ENCODE data around the gene FAM83C. TPM values are rescaled to one million over a fixed set of nuclear protein-coding genes. Genes with fewer than 3 reads are reported as not detected.

FAM83C gene
- total and polyA plus RNA-seq, 7 donors: under 0.01 to 0.03 TPM; not detected in 5

DNA sequence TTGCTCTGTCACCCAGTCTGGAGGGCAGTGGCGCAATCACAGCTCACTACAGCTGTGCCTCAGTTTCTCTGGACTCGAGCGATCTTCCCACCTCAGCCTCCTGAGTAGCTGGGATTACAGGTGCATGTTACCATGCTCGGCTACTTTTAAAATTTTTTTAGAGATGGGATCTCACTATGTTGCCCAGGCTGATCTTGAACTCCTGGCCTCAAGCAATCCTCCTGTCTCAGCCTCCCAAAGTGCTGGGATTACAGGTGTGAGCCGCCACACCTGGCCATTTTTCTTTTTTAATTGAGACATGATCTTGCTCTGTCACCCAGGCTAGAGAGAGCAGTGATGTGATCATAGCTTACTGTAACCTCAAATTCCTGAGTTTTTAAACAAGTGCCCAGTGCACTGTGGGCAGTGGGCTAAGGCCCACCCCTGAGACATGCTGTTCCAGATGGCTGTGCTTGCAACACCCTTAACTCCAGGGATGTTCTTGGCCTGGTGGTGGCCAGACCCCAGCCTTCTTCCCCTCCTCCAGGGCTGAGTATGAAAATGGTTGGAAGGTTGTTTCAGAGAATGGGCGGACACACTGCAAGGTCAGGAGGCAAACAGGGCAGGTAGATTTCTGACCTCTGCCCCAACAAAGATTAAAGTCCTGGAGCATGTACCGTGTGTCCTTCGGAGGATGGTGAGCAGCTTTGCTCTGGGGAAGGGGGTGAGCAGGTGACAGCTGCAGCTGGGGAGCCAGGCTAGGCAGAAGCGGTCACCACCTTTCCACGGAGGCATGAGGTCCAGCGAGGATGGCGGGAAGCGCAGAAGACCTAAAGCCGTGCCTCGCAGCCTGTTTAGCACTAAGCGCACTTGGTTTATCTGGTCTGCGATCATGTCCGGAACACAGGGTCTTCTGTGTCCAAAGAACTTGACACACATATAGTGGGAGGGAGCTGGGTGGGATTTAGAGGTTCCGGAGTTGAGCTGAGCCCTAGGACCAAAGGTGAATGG is 1.4 kb upstream of the FAM83C start:
- Histone ChIP-seq H3K36me3 (no peaks in the 10 kb centered on the region), H3K9me3 (no peaks in the 10 kb centered on the region), H3K4me1 (no peaks in the 10 kb centered on the region), H3K27ac (no peak overlapping the region), H3K27me3 (peaks cover 0 to 4% (median 0%) of the 10 kb centered on the region in 3 donors), H3K4me3 (no peak overlapping the region)
- DNase-seq: no peak
- intact Hi-C loops (cut with DNase I): no loop called here
- TF ChIP-seq POLR2AphosphoS5 (IDR thresholded peaks at IDR 0.05) (no peak), CTCF (IDR thresholded peaks at IDR 0.05) (no peak), EP300 (IDR thresholded peaks at IDR 0.05) (no peak), POLR2A (IDR thresholded peaks at IDR 0.05) (no peak)
- WGBS, 2 donors: 91 to 94% methylated on average over 19 of the region's 19 CpGs

DNA sequence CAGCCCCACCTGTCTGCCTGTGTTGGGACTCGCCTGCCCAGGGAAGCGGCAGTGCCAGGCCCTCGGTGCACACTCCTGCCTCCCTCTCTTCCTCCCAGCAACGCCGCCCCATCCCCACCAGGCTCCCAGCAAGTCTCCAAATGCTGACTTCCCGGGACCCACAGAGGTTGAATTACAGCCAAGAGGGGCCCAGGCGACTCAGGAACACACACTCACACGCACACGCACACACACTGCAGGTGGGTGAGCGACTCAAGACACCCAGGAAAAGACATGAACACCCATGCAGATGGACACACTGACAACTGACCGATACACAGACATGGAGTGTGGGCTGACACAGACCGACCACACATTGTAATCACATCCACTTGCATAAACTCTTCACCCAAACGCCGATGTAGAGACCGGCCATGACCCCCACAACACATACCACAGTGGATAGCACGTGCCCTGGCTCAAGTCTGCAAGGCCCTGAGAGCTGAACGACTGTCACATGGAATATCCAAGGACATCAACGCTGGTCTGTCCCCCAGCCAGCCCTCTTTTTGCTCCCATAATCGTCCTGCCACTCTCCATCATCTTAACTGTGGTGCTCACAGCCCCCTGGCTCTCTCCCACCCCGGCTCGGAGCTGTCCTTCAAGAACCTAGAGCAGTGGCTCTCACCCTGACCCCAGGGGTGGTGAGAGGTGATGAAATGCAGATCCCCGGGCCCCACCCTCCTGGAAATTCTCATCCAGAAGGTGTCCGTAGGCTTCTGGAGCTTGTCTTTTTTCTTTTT is 470 bp upstream of the FAM83C start:
- 81 to 82% methylated on average over 23 of the region's 23 CpGs for WGBS, 2 donors
- TF ChIP-seq CTCF (IDR thresholded peaks at IDR 0.05): no peak
- no peak for TF ChIP-seq EP300 (IDR thresholded peaks at IDR 0.05)
- no peak for TF ChIP-seq POLR2AphosphoS5 (IDR thresholded peaks at IDR 0.05)
- TF ChIP-seq POLR2A (IDR thresholded peaks at IDR 0.05): no peak
- Histone ChIP-seq H3K27ac (no peak overlapping the region), H3K27me3 (peaks cover 0 to 4% (median 0%) of the 10 kb centered on the region in 3 donors), H3K4me3 (no peak overlapping the region), H3K36me3 (no peaks in the 10 kb centered on the region), H3K4me1 (no peaks in the 10 kb centered on the region), H3K9me3 (no peaks in the 10 kb centered on the region)
- intact Hi-C loops (cut with DNase I): no loop called here
- DNase-seq: no peak

GRCh38 chr20:35290887-35291417 is 1.3 kb downstream of the FAM83C start:
- no peaks in the 10 kb centered on the region for H3K9me3 ChIP-seq
- peaks cover 0 to 4% (median 0%) of the 10 kb centered on the region in 3 donors for H3K27me3 ChIP-seq
- no peak overlapping the region for H3K27ac ChIP-seq
- H3K36me3 ChIP-seq: no peaks in the 10 kb centered on the region
- H3K4me1 ChIP-seq: no peaks in the 10 kb centered on the region
- no peak overlapping the region for H3K4me3 ChIP-seq
- no peak for TF ChIP-seq EP300 (IDR thresholded peaks at IDR 0.05)
- DNase-seq: no peak
- 83 to 88% methylated on average over 7 of the region's 7 CpGs for WGBS, 2 donors
- intact Hi-C loops (cut with DNase I): no loop called here

- Histone ChIP-seq H3K9me3 (no peaks in the 10 kb centered on the region), H3K36me3 (no peaks in the 10 kb centered on the region), H3K27me3 (peaks cover 0 to 4% (median 0%) of the 10 kb centered on the region in 3 donors), H3K27ac (no peak overlapping the region), H3K4me3 (no peak overlapping the region), H3K4me1 (peaks cover 0 to 1% (median under 1%) of the 10 kb centered on the region in 4 donors)
- no peak for DNase-seq
- intact Hi-C loops (cut with DNase I): no loop called here
- no peak for TF ChIP-seq POLR2AphosphoS5 (IDR thresholded peaks at IDR 0.05)
- TF ChIP-seq POLR2A (IDR thresholded peaks at IDR 0.05): no peak
- TF ChIP-seq CTCF (IDR thresholded peaks at IDR 0.05): no peak
- WGBS, 2 donors: 78 to 79% methylated on average over 7 of the region's 7 CpGs
These were observed 1.9 kb downstream of the FAM83C start for GRCh38 chr20:35290186-35290886.
